ENCODE measurements around the gene ANXA6. TPM values are rescaled to one million over a fixed set of nuclear protein-coding genes. Genes with fewer than 3 reads are reported as not detected.

ANXA6 gene
- polyA plus RNA-seq, 4 donors, result 7.2 to 74.9 (median 46.7) TPM

- Histone ChIP-seq H3K27ac (ENCODE audit: low read depth in 1 of 3, low read length in 2 of 3) (peak overlapping the region in 1 of 3 donors; percentile 17), H3K4me1 (ENCODE audit: control insufficient read depth in 3 of 3, insufficient read depth in 2 of 3, low read depth in 1 of 3, low read length in 2 of 3) (peaks cover 0 to 57% (median 32%) of the 10 kb centered on the region in 3 donors), H3K4me3 (ENCODE audit: low read depth in 1 of 3, low read length in 3 of 3) (no peak overlapping the region), H3K27me3 (ENCODE audit: control insufficient read depth in 3 of 3, insufficient read depth in 3 of 3, low read length in 3 of 3) (no peaks in the 10 kb centered on the region), H3K36me3 (ENCODE audit: control insufficient read depth in 3 of 3, insufficient read depth in 2 of 3, low read depth in 1 of 3, low read length in 3 of 3) (peaks cover 0 to 6% (median 0%) of the 10 kb centered on the region in 3 donors), H3K9me3 (ENCODE audit: control insufficient read depth in 2 of 2, insufficient read depth in 1 of 2, low read depth in 1 of 2, low read length in 1 of 2) (no peaks in the 10 kb centered on the region)
- 64 to 69% (median 68%) methylated on average over 3 of the region's 3 CpGs for WGBS, 3 donors
- FAIRE-seq (no peak), DNase-seq (no peak)
These were observed 4.3 kb downstream of the ANXA6 start for GRCh38 chr5:151153300-151153699.

GRCh38 chr5:151151793-151152192 is 5.8 kb downstream of the ANXA6 start:
- H3K4me1 ChIP-seq (ENCODE audit: control insufficient read depth in 3 of 3, insufficient read depth in 2 of 3, low read depth in 1 of 3, low read length in 2 of 3), result peaks cover 0 to 47% (median 32%) of the 10 kb centered on the region in 3 donors
- 50 to 88% (median 75%) methylated on average over 5 of the region's 5 CpGs for WGBS, 3 donors
- no peaks in the 10 kb centered on the region for H3K9me3 ChIP-seq (ENCODE audit: control insufficient read depth in 2 of 2, insufficient read depth in 1 of 2, low read depth in 1 of 2, low read length in 1 of 2)
- no peak for FAIRE-seq
- no peak for DNase-seq
- H3K27me3 ChIP-seq (ENCODE audit: control insufficient read depth in 3 of 3, insufficient read depth in 3 of 3, low read length in 3 of 3), result no peaks in the 10 kb centered on the region
- H3K27ac ChIP-seq (ENCODE audit: low read depth in 1 of 3, low read length in 2 of 3), result peak overlapping the region; percentile 1 to 85 (median 81)
- peaks cover 0 to 9% (median 0%) of the 10 kb centered on the region in 3 donors for H3K36me3 ChIP-seq (ENCODE audit: control insufficient read depth in 3 of 3, insufficient read depth in 2 of 3, low read depth in 1 of 3, low read length in 3 of 3)
- H3K4me3 ChIP-seq (ENCODE audit: low read depth in 1 of 3, low read length in 3 of 3), result no peak overlapping the region

GRCh38 chr5:151151263-151151660 is 6.3 kb downstream of the ANXA6 start:
- Histone ChIP-seq H3K4me1 (ENCODE audit: control insufficient read depth in 3 of 3, insufficient read depth in 2 of 3, low read depth in 1 of 3, low read length in 2 of 3) (peaks cover 0 to 42% (median 32%) of the 10 kb centered on the region in 3 donors), H3K9me3 (ENCODE audit: control insufficient read depth in 2 of 2, insufficient read depth in 1 of 2, low read depth in 1 of 2, low read length in 1 of 2) (no peaks in the 10 kb centered on the region), H3K27me3 (ENCODE audit: control insufficient read depth in 3 of 3, insufficient read depth in 3 of 3, low read length in 3 of 3) (no peaks in the 10 kb centered on the region), H3K27ac (ENCODE audit: low read depth in 1 of 3, low read length in 2 of 3) (peak overlapping the region; percentile 52 to 85 (median 81)), H3K36me3 (ENCODE audit: control insufficient read depth in 3 of 3, insufficient read depth in 2 of 3, low read depth in 1 of 3, low read length in 3 of 3) (peaks cover 0 to 13% (median 0%) of the 10 kb centered on the region in 3 donors), H3K4me3 (ENCODE audit: low read depth in 1 of 3, low read length in 3 of 3) (no peak overlapping the region)
- DNase-seq, result no peak
- no peak for FAIRE-seq
- 38 to 60% (median 39%) methylated on average over 2 of the region's 2 CpGs for WGBS, 3 donors

- FAIRE-seq, result no peak
- Histone ChIP-seq H3K4me1 (ENCODE audit: control insufficient read depth in 3 of 3, insufficient read depth in 2 of 3, low read depth in 1 of 3, low read length in 2 of 3) (peaks cover 0 to 36% (median 32%) of the 10 kb centered on the region in 3 donors), H3K9me3 (ENCODE audit: control insufficient read depth in 2 of 2, insufficient read depth in 1 of 2, low read depth in 1 of 2, low read length in 1 of 2) (no peaks in the 10 kb centered on the region), H3K36me3 (ENCODE audit: control insufficient read depth in 3 of 3, insufficient read depth in 2 of 3, low read depth in 1 of 3, low read length in 3 of 3) (peaks cover 0 to 17% (median 0%) of the 10 kb centered on the region in 3 donors), H3K27ac (ENCODE audit: low read depth in 1 of 3, low read length in 2 of 3) (peak overlapping the region; percentile 63 to 85 (median 81)), H3K4me3 (ENCODE audit: low read depth in 1 of 3, low read length in 3 of 3) (no peak overlapping the region), H3K27me3 (ENCODE audit: control insufficient read depth in 3 of 3, insufficient read depth in 3 of 3, low read length in 3 of 3) (no peaks in the 10 kb centered on the region)
- DNase-seq, result peak; percentile 26 to 91
- 14 to 37% (median 32%) methylated on average over 5 of the region's 5 CpGs for WGBS, 3 donors
These were observed 6.9 kb downstream of the ANXA6 start for GRCh38 chr5:151150471-151151262.

GRCh38 chr5:151148583-151148982 is 9.0 kb downstream of the ANXA6 start:
- Histone ChIP-seq H3K4me3 (ENCODE audit: low read depth in 1 of 3, low read length in 3 of 3) (no peak overlapping the region), H3K27ac (ENCODE audit: low read depth in 1 of 3, low read length in 2 of 3) (no peak overlapping the region), H3K9me3 (ENCODE audit: control insufficient read depth in 2 of 2, insufficient read depth in 1 of 2, low read depth in 1 of 2, low read length in 1 of 2) (no peaks in the 10 kb centered on the region), H3K36me3 (ENCODE audit: control insufficient read depth in 3 of 3, insufficient read depth in 2 of 3, low read depth in 1 of 3, low read length in 3 of 3) (peaks cover 0 to 32% (median 0%) of the 10 kb centered on the region in 3 donors), H3K4me1 (ENCODE audit: control insufficient read depth in 3 of 3, insufficient read depth in 2 of 3, low read depth in 1 of 3, low read length in 2 of 3) (peaks cover 0 to 25% (median 16%) of the 10 kb centered on the region in 3 donors), H3K27me3 (ENCODE audit: control insufficient read depth in 3 of 3, insufficient read depth in 3 of 3, low read length in 3 of 3) (no peaks in the 10 kb centered on the region)
- DNase-seq (no peak), FAIRE-seq (no peak)
- 54 to 75% (median 66%) methylated on average over 7 of the region's 7 CpGs for WGBS, 3 donors

- 95 to 100% (median 96%) methylated on average over 4 of the region's 4 CpGs for WGBS, 3 donors
- Histone ChIP-seq H3K4me1 (ENCODE audit: control insufficient read depth in 3 of 3, insufficient read depth in 2 of 3, low read depth in 1 of 3, low read length in 2 of 3) (peaks cover 0 to 25% (median 9%) of the 10 kb centered on the region in 3 donors), H3K4me3 (ENCODE audit: low read depth in 1 of 3, low read length in 3 of 3) (no peak overlapping the region), H3K27ac (ENCODE audit: low read depth in 1 of 3, low read length in 2 of 3) (no peak overlapping the region), H3K27me3 (ENCODE audit: control insufficient read depth in 3 of 3, insufficient read depth in 3 of 3, low read length in 3 of 3) (no peaks in the 10 kb centered on the region), H3K36me3 (ENCODE audit: control insufficient read depth in 3 of 3, insufficient read depth in 2 of 3, low read depth in 1 of 3, low read length in 3 of 3) (peaks cover 0 to 39% (median 0%) of the 10 kb centered on the region in 3 donors), H3K9me3 (ENCODE audit: control insufficient read depth in 2 of 2, insufficient read depth in 1 of 2, low read depth in 1 of 2, low read length in 1 of 2) (no peaks in the 10 kb centered on the region)
- DNase-seq (no peak), FAIRE-seq (no peak)
These were observed 10.5 kb downstream of the ANXA6 start for GRCh38 chr5:151147033-151147432.

- H3K27me3 ChIP-seq (ENCODE audit: control insufficient read depth in 3 of 3, insufficient read depth in 3 of 3, low read length in 3 of 3), result no peaks in the 10 kb centered on the region
- no peak overlapping the region for H3K4me3 ChIP-seq (ENCODE audit: low read depth in 1 of 3, low read length in 3 of 3)
- H3K9me3 ChIP-seq (ENCODE audit: control insufficient read depth in 2 of 2, insufficient read depth in 1 of 2, low read depth in 1 of 2, low read length in 1 of 2), result no peaks in the 10 kb centered on the region
- peaks cover 0 to 39% (median 0%) of the 10 kb centered on the region in 3 donors for H3K36me3 ChIP-seq (ENCODE audit: control insufficient read depth in 3 of 3, insufficient read depth in 2 of 3, low read depth in 1 of 3, low read length in 3 of 3)
- DNase-seq (no peak), FAIRE-seq (no peak)
- H3K27ac ChIP-seq (ENCODE audit: low read depth in 1 of 3, low read length in 2 of 3), result no peak overlapping the region
- H3K4me1 ChIP-seq (ENCODE audit: control insufficient read depth in 3 of 3, insufficient read depth in 2 of 3, low read depth in 1 of 3, low read length in 2 of 3), result peaks cover 0 to 16% (median 7%) of the 10 kb centered on the region in 3 donors
These were observed 11.5 kb downstream of the ANXA6 start for GRCh38 chr5:151146061-151146460.

- H3K4me3 ChIP-seq (ENCODE audit: low read depth in 1 of 3, low read length in 3 of 3), result no peak overlapping the region
- H3K36me3 ChIP-seq (ENCODE audit: control insufficient read depth in 3 of 3, insufficient read depth in 2 of 3, low read depth in 1 of 3, low read length in 3 of 3), result peaks cover 0 to 47% (median 0%) of the 10 kb centered on the region in 3 donors
- no peaks in the 10 kb centered on the region for H3K9me3 ChIP-seq (ENCODE audit: control insufficient read depth in 2 of 2, insufficient read depth in 1 of 2, low read depth in 1 of 2, low read length in 1 of 2)
- DNase-seq (no peak), FAIRE-seq (no peak)
- peaks cover 0 to 5% (median 4%) of the 10 kb centered on the region in 3 donors for H3K4me1 ChIP-seq (ENCODE audit: control insufficient read depth in 3 of 3, insufficient read depth in 2 of 3, low read depth in 1 of 3, low read length in 2 of 3)
- H3K27me3 ChIP-seq (ENCODE audit: control insufficient read depth in 3 of 3, insufficient read depth in 3 of 3, low read length in 3 of 3), result no peaks in the 10 kb centered on the region
- no peak overlapping the region for H3K27ac ChIP-seq (ENCODE audit: low read depth in 1 of 3, low read length in 2 of 3)
- 74 to 79% (median 78%) methylated on average over 7 of the region's 7 CpGs for WGBS, 3 donors
These were observed 12.7 kb downstream of the ANXA6 start for GRCh38 chr5:151144922-151145321.
